Neuron (in vitro differentiated cells): ENCODE data around the gene KRTAP13-2.

ENCODE experiments used
- H2AFZ ChIP-seq: one replicate; pipeline ENCODE4 v1.6.1; 2013; ENCODE audit warnings: low read depth, mild to moderate bottlenecking, inconsistent platforms, low read length, moderate library complexity
- H3K27me3 ChIP-seq: one replicate; pipeline ENCODE4 v1.6.1; 2013; ENCODE audit warnings: low read length; ENCODE audit not compliant: insufficient read depth
- H3K36me3 ChIP-seq: one replicate; pipeline ENCODE4 v1.6.1; 2013; ENCODE audit warnings: low read length; ENCODE audit not compliant: insufficient read depth
- H3K4me1 ChIP-seq: one replicate; pipeline ENCODE4 v1.6.1; 2013; ENCODE audit warnings: low read length; ENCODE audit not compliant: insufficient read depth
- H3K4me3 ChIP-seq: 2 replicates; pipeline ENCODE4 v1.5.1; 2013; ENCODE audit warnings: mild to moderate bottlenecking, low read length, moderate library complexity
- H3K9me3 ChIP-seq: one replicate; pipeline ENCODE4 v1.6.1; 2013; ENCODE audit warnings: low read length

Gene KRTAP13-2

GRCh38 chr21:30340714-30341573 lies 31.1 kb downstream of the KRTAP13-2 start:
- Histone ChIP-seq H2AFZ (no peak overlapping the region), H3K4me3 (no peak overlapping the region), H3K9me3 (no peaks in the 10 kb centered on the region), H3K36me3 (no peaks in the 10 kb centered on the region), H3K4me1 (no peaks in the 10 kb centered on the region), H3K27me3 (no peaks in the 10 kb centered on the region)

- H3K36me3 ChIP-seq, result no peaks in the 10 kb centered on the region
- no peaks in the 10 kb centered on the region for H3K4me1 ChIP-seq
- H3K9me3 ChIP-seq, result no peaks in the 10 kb centered on the region
- H3K27me3 ChIP-seq, result no peaks in the 10 kb centered on the region
- no peak overlapping the region for H3K4me3 ChIP-seq
- no peak overlapping the region for H2AFZ ChIP-seq
Measured at GRCh38 chr21:30338717-30339116, 33.4 kb downstream of the KRTAP13-2 start.

- no peak overlapping the region for H2AFZ ChIP-seq
- no peaks in the 10 kb centered on the region for H3K27me3 ChIP-seq
- H3K4me3 ChIP-seq, result no peak overlapping the region
- H3K9me3 ChIP-seq, result no peaks in the 10 kb centered on the region
- no peaks in the 10 kb centered on the region for H3K36me3 ChIP-seq
- H3K4me1 ChIP-seq, result no peaks in the 10 kb centered on the region
Measured at GRCh38 chr21:30337772-30338171, 34.3 kb downstream of the KRTAP13-2 start.

GRCh38 chr21:30337276-30337744 lies 34.8 kb downstream of the KRTAP13-2 start, which contains the start of gene KRTAP27-1:
Gene KRTAP27-1 (minus strand): TSS chr21:30337694. CDS start chr21:30337668, 26 bp downstream.
- no peaks in the 10 kb centered on the region for H3K27me3 ChIP-seq
- H2AFZ ChIP-seq, result no peak within 1 kb of the TSS
- H3K4me3 ChIP-seq, result no peak within 1 kb of the TSS

GRCh38 chr21:30336596-30336995 lies 35.5 kb downstream of the KRTAP13-2 start:
- Histone ChIP-seq H3K9me3 (no peaks in the 10 kb centered on the region), H3K27me3 (no peaks in the 10 kb centered on the region), H3K4me3 (no peak overlapping the region), H2AFZ (no peak overlapping the region), H3K36me3 (no peaks in the 10 kb centered on the region), H3K4me1 (no peaks in the 10 kb centered on the region)

More at GRCh38 chr21:30337276-30337744, 34.8 kb downstream of the KRTAP13-2 start, which contains the start of gene KRTAP27-1:
- H3K36me3 ChIP-seq, result no peaks in the 10 kb centered on the region
- H3K4me1 ChIP-seq, result no peaks in the 10 kb centered on the region
- H3K9me3 ChIP-seq, result no peaks in the 10 kb centered on the region

GRCh38 chr21:30333736-30334135 lies 38.3 kb downstream of the KRTAP13-2 start:
- Histone ChIP-seq H3K4me1 (no peaks in the 10 kb centered on the region), H3K9me3 (no peaks in the 10 kb centered on the region), H3K4me3 (no peak overlapping the region), H2AFZ (no peak overlapping the region), H3K36me3 (no peaks in the 10 kb centered on the region), H3K27me3 (no peaks in the 10 kb centered on the region)

GRCh38 chr21:30332681-30333080 lies 39.4 kb downstream of the KRTAP13-2 start:
- H3K4me1 ChIP-seq, result no peaks in the 10 kb centered on the region
- H3K27me3 ChIP-seq, result no peaks in the 10 kb centered on the region
- no peaks in the 10 kb centered on the region for H3K9me3 ChIP-seq
- H3K4me3 ChIP-seq, result no peak overlapping the region
- no peaks in the 10 kb centered on the region for H3K36me3 ChIP-seq
- no peak overlapping the region for H2AFZ ChIP-seq

- Histone ChIP-seq H3K4me3 (no peak overlapping the region), H3K36me3 (no peaks in the 10 kb centered on the region), H3K4me1 (no peaks in the 10 kb centered on the region), H3K9me3 (no peaks in the 10 kb centered on the region), H2AFZ (no peak overlapping the region), H3K27me3 (no peaks in the 10 kb centered on the region)
Measured at GRCh38 chr21:30329203-30329875, 42.7 kb downstream of the KRTAP13-2 start.

GRCh38 chr21:30326390-30326789 lies 45.7 kb downstream of the KRTAP13-2 start:
- Histone ChIP-seq H2AFZ (no peak overlapping the region), H3K36me3 (no peaks in the 10 kb centered on the region), H3K4me1 (no peaks in the 10 kb centered on the region), H3K9me3 (no peaks in the 10 kb centered on the region), H3K4me3 (no peak overlapping the region), H3K27me3 (no peaks in the 10 kb centered on the region)
